Measurements from ENCODE around the gene PECR. TPM values are rescaled to one million over a fixed set of nuclear protein-coding genes. Genes with fewer than 3 reads are reported as not detected.

PECR gene
- total RNA-seq, 1 experiment from 2014 or later, result 15.3 TPM

- H3K36me3 Mint-ChIP-seq (ENCODE audit: insufficient read depth in 1 of 3, low read depth in 3 of 3), result no peaks in the 10 kb centered on the region; a peak in 1 of 7 replicates
- no peak overlapping the region for H2BK15ac ChIP-seq (ENCODE audit: low read depth, low read length)
- H2BK120ac ChIP-seq (ENCODE audit: low read depth, low read length, poor library complexity, severe bottlenecking), result no peak overlapping the region
- no peaks in the 10 kb centered on the region for H4K20me1 ChIP-seq (ENCODE audit: control insufficient read depth, insufficient read depth, insufficient read length)
- TF ChIP-seq, protein P1, sequence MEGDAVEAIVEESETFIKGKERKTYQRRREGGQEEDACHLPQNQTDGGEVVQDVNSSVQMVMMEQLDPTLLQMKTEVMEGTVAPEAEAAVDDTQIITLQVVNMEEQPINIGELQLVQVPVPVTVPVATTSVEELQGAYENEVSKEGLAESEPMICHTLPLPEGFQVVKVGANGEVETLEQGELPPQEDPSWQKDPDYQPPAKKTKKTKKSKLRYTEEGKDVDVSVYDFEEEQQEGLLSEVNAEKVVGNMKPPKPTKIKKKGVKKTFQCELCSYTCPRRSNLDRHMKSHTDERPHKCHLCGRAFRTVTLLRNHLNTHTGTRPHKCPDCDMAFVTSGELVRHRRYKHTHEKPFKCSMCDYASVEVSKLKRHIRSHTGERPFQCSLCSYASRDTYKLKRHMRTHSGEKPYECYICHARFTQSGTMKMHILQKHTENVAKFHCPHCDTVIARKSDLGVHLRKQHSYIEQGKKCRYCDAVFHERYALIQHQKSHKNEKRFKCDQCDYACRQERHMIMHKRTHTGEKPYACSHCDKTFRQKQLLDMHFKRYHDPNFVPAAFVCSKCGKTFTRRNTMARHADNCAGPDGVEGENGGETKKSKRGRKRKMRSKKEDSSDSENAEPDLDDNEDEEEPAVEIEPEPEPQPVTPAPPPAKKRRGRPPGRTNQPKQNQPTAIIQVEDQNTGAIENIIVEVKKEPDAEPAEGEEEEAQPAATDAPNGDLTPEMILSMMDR (conservative IDR thresholded peaks at IDR 0.05), result no peak
- no peaks in the 10 kb centered on the region for H3K79me1 ChIP-seq (ENCODE audit: insufficient read depth, low read depth, low read length, poor library complexity, severe bottlenecking)
- H3K23me2 ChIP-seq (ENCODE audit: insufficient read length, low read depth, low read length, poor library complexity, severe bottlenecking), result no peaks in the 10 kb centered on the region
- no peak overlapping the region for H3K23ac ChIP-seq (ENCODE audit: insufficient read length, low read depth, low read length)
- no peaks in the 10 kb centered on the region for H3K4me1 ChIP-seq (ENCODE audit: insufficient read depth, low read length)
- H3T11ph ChIP-seq (ENCODE audit: low read length), result no peak overlapping the region
- no peak overlapping the region for H3K27ac Mint-ChIP-seq
- H2BK12ac ChIP-seq (ENCODE audit: insufficient read length, low read depth, low read length), result no peak overlapping the region
- H3K9me3 Mint-ChIP-seq, result no peaks in the 10 kb centered on the region
- H3K14ac ChIP-seq (ENCODE audit: insufficient read depth, low read length), result no peak overlapping the region
- H2BK20ac ChIP-seq (ENCODE audit: low read depth, low read length, poor library complexity, severe bottlenecking), result no peak overlapping the region
- H3K27ac ChIP-seq (ENCODE audit: insufficient read length, low read depth, low read length), result no peak overlapping the region
- no peak overlapping the region for H2AFZ ChIP-seq (ENCODE audit: low read length)
- no peak overlapping the region for H2BK5ac ChIP-seq (ENCODE audit: insufficient read length, low read length)
- no peaks in the 10 kb centered on the region for H3K79me2 ChIP-seq (ENCODE audit: insufficient read depth, low read length)
- DNase-seq, result no peak
- peaks cover 4% of the 10 kb centered on the region; the same call in 1 of the 2 replicates for H3K27me3 Mint-ChIP-seq (ENCODE audit: low read depth)
- H3K27me3 ChIP-seq (ENCODE audit: insufficient read depth, low read length), result no peaks in the 10 kb centered on the region
- H3K9me3 ChIP-seq (ENCODE audit: control insufficient read depth, low read depth, low read length), result no peaks in the 10 kb centered on the region
- no CpG with 5 or more reads among the region's 3 CpGs for WGBS (ENCODE audit: extremely low coverage, insufficient read length, low lambda C conversion rate)
- no peak overlapping the region for H3K4me3 Mint-ChIP-seq
- H3K4me2 ChIP-seq (ENCODE audit: insufficient read depth, insufficient read length, low read length), result no peak overlapping the region
- no peak overlapping the region for H4K8ac ChIP-seq (replicated peaks; ENCODE audit: insufficient read length, low read depth, low read length)
- no peak overlapping the region for H4K5ac ChIP-seq (ENCODE audit: insufficient read length, low read depth, low read length)
- H3K56ac ChIP-seq (ENCODE audit: insufficient read length, low read depth, low read length), result no peak overlapping the region
- no peak overlapping the region for H3K18ac ChIP-seq (ENCODE audit: insufficient read length, low read depth, low read length)
- no peak overlapping the region for H2AK5ac ChIP-seq (ENCODE audit: insufficient read length, low read length)
- no peak overlapping the region for H3K9ac ChIP-seq (ENCODE audit: extremely low read depth, insufficient read length, low read length)
- H3K4me1 Mint-ChIP-seq, result no peaks in the 10 kb centered on the region
- no peak overlapping the region for H4K91ac ChIP-seq (ENCODE audit: insufficient read length, low read depth, low read length)
- no peak overlapping the region for H3K4ac ChIP-seq (ENCODE audit: low read depth, low read length)
These were observed 13.1 kb upstream of the PECR start for GRCh38 chr2:216094701-216095100.

All from H9 (cell line).